CD4-positive, alpha-beta T cell (primary cell): Measurements from ENCODE around the gene ACTR3C. TPM values are rescaled to one million over a fixed set of nuclear protein-coding genes. Genes with fewer than 3 reads are reported as not detected.

Experiments used
- ATAC-seq: fragments of 200-7000 bp; cut with Tn5 transposase; one replicate; pipeline ENCODE4 v1.10.0; 2022; ENCODE audit warnings: mild to moderate bottlenecking; ENCODE audit not compliant: poor library complexity
- CTCF ChIA-PET: fragments of 350-600 bp; sonication (Branson Sonifier 250); formaldehyde crosslinking; loops from one replicate; lab custom pipeline; 2021; ENCODE audit warnings: antibody characterized with exemption, inconsistent platforms; lab: Charles Lee
- POLR2A ChIA-PET: fragments of 350-600 bp; sonication (Branson Sonifier 250); formaldehyde crosslinking; loops from one replicate; lab custom pipeline; 2021; ENCODE audit warnings: antibody characterized with exemption, inconsistent platforms; lab: Charles Lee
- DNase-seq, 14 experiments: peaks; one replicate each; pipeline ENCODE4 v3.0.0-alpha.2; 2013 to 2020; ENCODE audit warnings: mixed read lengths in 2 of 14
- H3K27ac ChIP-seq, 2 donors: one replicate each; pipeline versions ENCODE4 v1.5.1 to v1.7.0; 2013; ENCODE audit warnings: low read length in 2 of 2, low read depth in 1 of 2, mild to moderate bottlenecking in 1 of 2
- H3K27me3 ChIP-seq, 2 experiments: 1 replicate in 1 of 2; 2 replicates in 1 of 2; pipeline versions ENCODE4 v1.6.1 to v1.7.0; 2013; ENCODE audit warnings: low read length in 2 of 2, control low read depth in 1 of 2, mild to moderate bottlenecking in 1 of 2, moderate library complexity in 1 of 2; ENCODE audit not compliant: insufficient read depth in 2 of 2, control insufficient read depth in 1 of 2
- H3K36me3 ChIP-seq: one replicate; pipeline ENCODE4 v1.6.1; 2013; ENCODE audit warnings: low read length, control low read depth; ENCODE audit not compliant: insufficient read depth
- H3K4me1 ChIP-seq: one replicate; pipeline ENCODE4 v1.6.1; 2013; ENCODE audit warnings: low read length, control low read depth; ENCODE audit not compliant: insufficient read depth
- H3K4me3 ChIP-seq: one replicate; pipeline ENCODE4 v1.5.1; 2013; ENCODE audit warnings: mild to moderate bottlenecking, low read length, moderate library complexity
- H3K9me3 ChIP-seq, 2 experiments: 1 replicate in 1 of 2; 2 replicates in 1 of 2; pipeline versions ENCODE4 v1.6.1 to v1.7.0; 2013; ENCODE audit warnings: low read length in 2 of 2, mild to moderate bottlenecking in 2 of 2, control low read depth in 1 of 2, moderate library complexity in 1 of 2; ENCODE audit not compliant: control insufficient read depth in 1 of 2, insufficient read depth in 1 of 2
- H3K27ac Mint-ChIP-seq: one replicate; pipeline ENCODE4 v1.8.0; 2020; ENCODE audit warnings: mixed read lengths
- H3K27me3 Mint-ChIP-seq: one replicate; pipeline ENCODE4 v1.8.0; 2021; ENCODE audit warnings: mixed read lengths
- H3K36me3 Mint-ChIP-seq: one replicate; pipeline ENCODE4 v1.8.0; 2021; ENCODE audit warnings: low read depth, mixed read lengths
- H3K4me1 Mint-ChIP-seq: one replicate; pipeline ENCODE4 v1.8.0; 2021; ENCODE audit warnings: low read depth, mixed read lengths
- H3K4me3 Mint-ChIP-seq: one replicate; pipeline ENCODE4 v1.8.0; 2020; ENCODE audit warnings: mild to moderate bottlenecking, mixed read lengths
- H3K9me3 Mint-ChIP-seq: one replicate; pipeline ENCODE4 v1.8.0; 2020; ENCODE audit warnings: mixed read lengths
- intact Hi-C, 2 experiments: fragments of 100-400 bp; cut with DNase I in 1 of 2; cut with micrococcal nuclease in 1 of 2; formaldehyde crosslinking; loops; one replicate each; pipeline versions ENCODE4 v1.15.1 to v1.9.0; 2023 to 2025; cut with DNase I, micrococcal nuclease
- total RNA-seq, 174 experiments: library from RNA in 2 of 174; stranded (reverse) in 2 of 174; gene quantifications; one replicate each; pipeline ENCODE4 v1.2.3 and lab custom pipeline; 2021 to 2026
- TF ChIP-seq, protein P1 (sequence below): fragments of 200-600 bp; IDR thresholded peaks from one replicate; pipeline ENCODE4 v1.8.0; 2022; ENCODE audit warnings: antibody characterized with exemption, mild to moderate bottlenecking

The ACTR3C gene
- total RNA-seq, 2 experiments from 2014 or later, result 1.9 to 3.4 TPM

DNA sequence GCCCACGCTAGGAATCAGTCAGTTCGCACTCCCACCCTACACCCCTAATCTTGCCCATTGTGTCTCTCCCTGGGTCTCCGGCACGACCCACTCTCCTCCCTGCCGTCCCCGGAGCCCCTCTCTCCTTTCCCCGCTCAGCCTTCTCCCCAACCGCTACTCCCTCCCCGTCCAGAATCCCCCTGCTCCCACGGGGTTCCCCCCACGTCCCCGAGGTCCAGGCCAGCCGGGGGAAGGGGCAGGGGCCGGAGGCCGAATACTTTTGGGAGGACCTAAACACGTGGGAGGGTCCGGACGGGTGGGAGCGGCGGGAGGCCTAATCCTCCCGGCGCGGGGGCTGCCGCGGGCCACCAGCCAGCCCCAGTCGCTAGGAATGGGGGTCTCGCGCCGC, 17.5 kb upstream of the ACTR3C start:
- Histone ChIP-seq H3K27me3 (peaks cover 26 to 31% of the 10 kb centered on the region in 2 experiments), H3K27ac (no peak overlapping the region), H3K36me3 (peaks cover 5% of the 10 kb centered on the region), H3K9me3 (peaks cover 4 to 9% of the 10 kb centered on the region in 2 experiments), H3K4me1 (peaks cover 6% of the 10 kb centered on the region), H3K4me3 (no peak overlapping the region)
- H3K4me1 Mint-ChIP-seq, result no peaks in the 10 kb centered on the region
- no peak for DNase-seq
- TF ChIP-seq, protein P1, sequence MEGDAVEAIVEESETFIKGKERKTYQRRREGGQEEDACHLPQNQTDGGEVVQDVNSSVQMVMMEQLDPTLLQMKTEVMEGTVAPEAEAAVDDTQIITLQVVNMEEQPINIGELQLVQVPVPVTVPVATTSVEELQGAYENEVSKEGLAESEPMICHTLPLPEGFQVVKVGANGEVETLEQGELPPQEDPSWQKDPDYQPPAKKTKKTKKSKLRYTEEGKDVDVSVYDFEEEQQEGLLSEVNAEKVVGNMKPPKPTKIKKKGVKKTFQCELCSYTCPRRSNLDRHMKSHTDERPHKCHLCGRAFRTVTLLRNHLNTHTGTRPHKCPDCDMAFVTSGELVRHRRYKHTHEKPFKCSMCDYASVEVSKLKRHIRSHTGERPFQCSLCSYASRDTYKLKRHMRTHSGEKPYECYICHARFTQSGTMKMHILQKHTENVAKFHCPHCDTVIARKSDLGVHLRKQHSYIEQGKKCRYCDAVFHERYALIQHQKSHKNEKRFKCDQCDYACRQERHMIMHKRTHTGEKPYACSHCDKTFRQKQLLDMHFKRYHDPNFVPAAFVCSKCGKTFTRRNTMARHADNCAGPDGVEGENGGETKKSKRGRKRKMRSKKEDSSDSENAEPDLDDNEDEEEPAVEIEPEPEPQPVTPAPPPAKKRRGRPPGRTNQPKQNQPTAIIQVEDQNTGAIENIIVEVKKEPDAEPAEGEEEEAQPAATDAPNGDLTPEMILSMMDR, result no peak
- no peak for ATAC-seq
- H3K27ac Mint-ChIP-seq, result no peak overlapping the region
- CTCF ChIA-PET, result no interaction called here
- POLR2A ChIA-PET, result no interaction called here
- no peaks in the 10 kb centered on the region for H3K9me3 Mint-ChIP-seq
- H3K36me3 Mint-ChIP-seq, result peaks cover 11% of the 10 kb centered on the region
- H3K4me3 Mint-ChIP-seq, result no peak overlapping the region
- intact Hi-C loops, result no loop called here
- H3K27me3 Mint-ChIP-seq, result peaks cover 33% of the 10 kb centered on the region

DNA sequence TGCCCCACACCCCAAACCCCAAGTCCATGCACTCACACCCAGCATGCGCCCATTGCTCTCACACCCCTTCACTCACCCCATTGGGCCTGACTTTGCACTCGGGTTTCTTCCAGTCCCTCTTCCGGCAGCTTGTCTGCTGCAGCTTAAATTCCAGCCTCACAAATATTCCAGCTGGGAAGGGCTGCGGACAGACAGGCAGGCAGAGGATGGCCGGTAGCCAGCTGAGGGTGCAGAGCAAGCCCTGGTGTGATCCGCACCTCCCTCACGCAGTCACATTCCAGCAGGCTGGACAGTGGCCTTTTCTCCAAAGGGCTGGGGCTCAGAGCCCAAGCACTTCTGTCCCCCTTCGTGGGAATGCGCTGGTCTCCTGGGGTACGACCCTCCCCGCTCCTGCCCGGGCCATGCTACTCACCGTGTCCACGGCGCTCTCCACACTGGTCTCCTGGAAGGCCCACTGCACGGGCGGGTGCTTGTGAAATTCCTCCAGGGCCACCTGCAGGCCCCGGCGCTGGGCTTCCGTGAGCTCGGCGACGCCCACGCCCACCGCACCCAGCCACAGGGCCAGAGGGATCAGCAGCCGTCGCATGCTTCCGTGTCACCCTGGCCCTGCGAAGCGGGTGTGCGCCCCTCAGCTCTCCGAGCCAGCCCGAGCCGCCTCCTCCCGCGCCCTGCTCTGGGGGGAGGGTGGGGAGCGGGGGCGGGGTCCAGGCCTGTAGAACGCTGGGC, 16.8 kb upstream of the ACTR3C start:
- H3K4me1 ChIP-seq, result peaks cover 6% of the 10 kb centered on the region
- Mint-ChIP-seq H3K9me3 (no peaks in the 10 kb centered on the region), H3K27ac (no peak overlapping the region), H3K4me1 (no peaks in the 10 kb centered on the region), H3K4me3 (no peak overlapping the region), H3K36me3 (peaks cover 11% of the 10 kb centered on the region), H3K27me3 (peaks cover 33% of the 10 kb centered on the region)
- H3K4me3 ChIP-seq, result no peak overlapping the region
- CTCF ChIA-PET, result no interaction called here
- peaks cover 26 to 30% of the 10 kb centered on the region in 2 experiments for H3K27me3 ChIP-seq
- intact Hi-C loops, result no loop called here
- DNase-seq, result no peak
- ATAC-seq, result no peak
- TF ChIP-seq, protein P1, result no peak
- peaks cover 5% of the 10 kb centered on the region for H3K36me3 ChIP-seq
- no peak overlapping the region for H3K27ac ChIP-seq
- H3K9me3 ChIP-seq, result peaks cover 4 to 9% of the 10 kb centered on the region in 2 experiments
- POLR2A ChIA-PET, result no interaction called here

GRCh38 chr7:150339409-150339809, 16.1 kb upstream of the ACTR3C start:
- Mint-ChIP-seq H3K27ac (no peak overlapping the region), H3K4me1 (no peaks in the 10 kb centered on the region), H3K4me3 (no peak overlapping the region), H3K27me3 (peaks cover 33% of the 10 kb centered on the region), H3K9me3 (no peaks in the 10 kb centered on the region), H3K36me3 (peaks cover 11% of the 10 kb centered on the region)
- TF ChIP-seq, protein P1, result no peak
- peaks cover 6% of the 10 kb centered on the region for H3K4me1 ChIP-seq
- ChIA-PET POLR2A (no interaction called here), CTCF (no interaction called here)
- H3K27ac ChIP-seq, result no peak overlapping the region
- H3K9me3 ChIP-seq, result peaks cover under 1 to 7% of the 10 kb centered on the region in 2 experiments
- H3K36me3 ChIP-seq, result peaks cover 5% of the 10 kb centered on the region
- no peak overlapping the region for H3K4me3 ChIP-seq
- DNase-seq (no peak), ATAC-seq (no peak)
- H3K27me3 ChIP-seq, result peaks cover 23 to 24% of the 10 kb centered on the region in 2 experiments
- intact Hi-C loops, result no loop called here
